Stimulated activated memory B cell treated with anti-CD40 and anti-IgM and Interleukin-4, amounts not matched to agents 10 μg/mL and 1 μg/mL and 100 μg/mL, for 72 hours (primary cell): ENCODE results near the gene AKR1C2.
"Not testable (repeated sequence)": the region's sequence is repeated elsewhere in the genome, so short reads cannot be mapped to it uniquely, and the experiment has no call there.

Experiments
- ATAC-seq: fragments of 150-1000 bp; cut with Tn5 transposase; 2 replicates; pipeline ENCODE4 v1.10.0; 2021
- H3K27ac Mint-ChIP-seq: one replicate; pipeline ENCODE4 v1.8.0; 2022; ENCODE audit warnings: mild to moderate bottlenecking, mixed read lengths
- H3K27me3 Mint-ChIP-seq: one replicate; pipeline ENCODE4 v1.8.0; 2022; ENCODE audit warnings: mixed read lengths
- H3K36me3 Mint-ChIP-seq: one replicate; pipeline ENCODE4 v1.8.0; 2022; ENCODE audit warnings: mixed read lengths
- H3K4me1 Mint-ChIP-seq: one replicate; pipeline ENCODE4 v1.8.0; 2022; ENCODE audit warnings: mixed read lengths
- H3K4me3 Mint-ChIP-seq: one replicate; pipeline ENCODE4 v1.8.0; 2022; ENCODE audit warnings: mild to moderate bottlenecking, moderate library complexity, mixed read lengths
- H3K9me3 Mint-ChIP-seq: one replicate; pipeline ENCODE4 v1.8.0; 2022; ENCODE audit warnings: mixed read lengths

The AKR1C2 gene

DNA sequence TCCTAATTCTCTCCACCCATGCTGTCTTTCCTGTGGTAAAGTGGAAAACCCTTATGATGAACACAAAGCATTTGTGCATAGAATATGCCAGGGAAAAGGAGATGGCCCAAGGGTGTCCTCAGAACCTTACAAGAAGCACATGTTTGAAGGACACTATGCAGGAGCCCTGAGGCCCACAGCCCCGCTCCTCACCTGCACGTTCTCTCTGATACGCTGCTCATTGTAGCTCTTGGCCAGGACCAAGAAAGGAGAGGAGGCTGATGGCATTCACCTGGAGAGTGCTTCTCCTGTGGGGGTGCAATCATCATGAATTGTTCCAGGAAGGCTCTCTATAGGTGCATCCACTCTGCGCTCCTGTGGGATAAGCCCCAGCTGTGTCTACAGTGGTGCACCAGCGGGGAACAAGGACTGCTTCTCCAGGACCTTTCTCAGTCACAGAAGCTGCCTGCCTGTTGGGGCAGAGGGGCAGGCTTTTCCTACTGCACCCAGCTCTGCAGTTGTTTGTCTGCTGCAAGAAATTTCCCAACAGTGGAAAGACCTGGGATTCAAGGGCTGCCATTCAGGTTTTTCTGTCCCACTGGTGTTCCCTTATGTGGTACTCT, 19.9 kb downstream of the AKR1C2 start:
- Mint-ChIP-seq H3K27ac (no peak overlapping the region), H3K4me3 (no peak overlapping the region), H3K4me1 (no peaks in the 10 kb centered on the region), H3K36me3 (no peaks in the 10 kb centered on the region), H3K9me3 (no peaks in the 10 kb centered on the region), H3K27me3 (peaks cover 20% of the 10 kb centered on the region)
- ATAC-seq: no peak

DNA sequence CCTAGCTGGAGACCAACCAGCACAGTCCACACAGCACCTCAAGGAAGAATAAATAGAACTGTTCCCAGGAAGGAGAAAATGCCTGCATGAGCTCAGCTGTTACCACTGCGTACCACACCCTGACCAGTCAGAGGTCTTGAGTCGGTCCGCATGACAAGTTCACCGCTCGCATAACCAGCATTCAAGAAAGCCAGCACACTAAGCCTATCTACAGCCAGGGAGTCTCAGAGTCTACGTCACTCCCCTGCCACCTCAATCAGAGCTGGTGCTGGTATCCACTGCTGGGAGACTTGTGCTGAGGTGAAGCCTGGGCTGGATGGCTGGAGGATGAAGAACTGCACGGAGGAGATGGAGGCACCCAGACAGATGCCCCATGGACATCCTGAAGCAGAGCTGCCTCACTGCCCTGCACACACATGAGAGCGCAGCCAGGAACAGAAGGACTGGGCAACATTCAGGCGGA, 20.9 kb downstream of the AKR1C2 start:
- no peak overlapping the region for H3K27ac Mint-ChIP-seq

DNA sequence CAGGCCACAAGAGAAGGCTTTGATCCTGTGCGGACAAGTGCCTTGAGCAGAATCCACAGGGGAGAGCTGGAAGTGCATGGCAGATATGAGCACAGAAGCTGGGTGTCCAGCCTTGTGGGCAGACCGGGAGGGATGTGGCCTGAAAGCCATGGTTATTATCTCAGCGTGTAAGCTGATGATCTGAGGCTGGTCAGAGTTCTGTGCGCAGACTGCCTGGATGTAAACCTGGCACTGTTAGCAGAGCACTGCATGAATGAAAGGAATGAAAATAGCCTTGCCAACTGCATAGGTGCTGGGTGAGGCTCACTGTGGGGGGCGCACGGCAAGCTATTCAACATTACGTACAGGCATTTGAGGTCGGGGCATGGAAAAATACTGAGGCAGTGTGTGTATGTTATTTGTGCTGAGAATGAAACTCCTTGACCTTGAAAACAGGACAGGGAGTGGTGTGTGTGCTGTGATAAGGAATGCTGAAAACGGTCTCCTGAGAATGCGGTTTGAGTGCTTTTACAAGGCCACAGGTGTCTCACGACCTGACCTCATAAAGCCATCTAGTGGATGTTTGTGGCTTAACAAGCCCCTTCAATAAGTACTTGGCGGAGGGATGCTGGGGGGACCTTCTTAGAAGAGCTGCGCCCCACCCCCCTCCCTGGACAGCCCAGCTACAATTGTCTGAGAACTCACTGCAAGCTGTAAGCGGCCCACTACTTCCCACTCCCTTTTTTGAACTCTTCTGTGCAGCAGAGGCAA, 21.8 kb downstream of the AKR1C2 start:
- no peaks in the 10 kb centered on the region for H3K9me3 Mint-ChIP-seq
- H3K4me3 Mint-ChIP-seq: no peak overlapping the region
- no peaks in the 10 kb centered on the region for H3K36me3 Mint-ChIP-seq
- H3K27ac Mint-ChIP-seq: no peak overlapping the region
- peaks cover 20% of the 10 kb centered on the region for H3K27me3 Mint-ChIP-seq
- H3K4me1 Mint-ChIP-seq: no peaks in the 10 kb centered on the region
- no peak for ATAC-seq

More for the DNA sequence above, 20.9 kb downstream of the AKR1C2 start:
- ATAC-seq: no peak
- no peaks in the 10 kb centered on the region for H3K36me3 Mint-ChIP-seq
- no peaks in the 10 kb centered on the region for H3K9me3 Mint-ChIP-seq
- no peak overlapping the region for H3K4me3 Mint-ChIP-seq
- peaks cover 20% of the 10 kb centered on the region for H3K27me3 Mint-ChIP-seq
- no peaks in the 10 kb centered on the region for H3K4me1 Mint-ChIP-seq

DNA sequence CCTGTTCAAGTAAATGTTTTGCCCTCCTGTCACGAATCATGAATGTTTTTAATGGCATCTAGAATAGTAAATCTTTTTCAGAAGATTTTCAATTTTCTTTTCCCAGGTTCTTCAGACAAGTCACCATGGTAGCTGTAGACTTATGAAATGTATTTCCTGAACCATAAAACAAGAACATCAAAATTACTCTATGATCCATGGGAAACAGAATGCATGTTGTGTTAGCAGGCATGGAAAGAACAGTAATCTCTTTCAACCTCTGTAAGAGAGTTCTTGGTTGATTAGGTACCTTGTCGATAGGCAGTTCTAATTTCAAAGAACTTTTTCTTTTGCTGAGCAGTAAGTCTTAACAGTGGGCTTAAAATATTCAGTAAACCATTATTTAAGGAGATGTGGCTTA, 22.9 kb downstream of the AKR1C2 start:
- Mint-ChIP-seq H3K4me1 (no peaks in the 10 kb centered on the region), H3K27ac (no peak overlapping the region), H3K9me3 (no peaks in the 10 kb centered on the region), H3K4me3 (no peak overlapping the region), H3K36me3 (no peaks in the 10 kb centered on the region), H3K27me3 (peaks cover 20% of the 10 kb centered on the region)
- ATAC-seq: no peak

DNA sequence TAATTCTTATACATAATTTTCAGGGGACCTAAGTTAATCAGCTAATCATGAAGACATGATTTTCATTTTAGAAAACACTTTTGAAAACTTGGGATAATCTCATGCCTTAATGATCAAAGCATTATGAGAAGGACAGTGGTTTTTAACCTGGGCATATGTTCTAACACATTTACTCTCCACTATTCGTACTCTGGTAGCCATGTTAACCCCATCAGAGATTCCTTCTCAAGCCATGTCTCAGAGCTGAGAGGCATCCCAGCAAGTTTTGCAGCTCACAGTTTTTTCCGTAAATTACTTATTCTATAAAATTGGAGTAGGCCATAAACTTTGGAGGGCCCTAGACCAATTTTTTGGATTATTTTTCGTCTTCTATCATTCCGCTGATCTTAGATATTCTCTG, 24.8 kb downstream of the AKR1C2 start:
- no peaks in the 10 kb centered on the region for H3K36me3 Mint-ChIP-seq
- peaks cover 20% of the 10 kb centered on the region for H3K27me3 Mint-ChIP-seq
- ATAC-seq: no peak
- no peak overlapping the region for H3K4me3 Mint-ChIP-seq
- H3K4me1 Mint-ChIP-seq: no peaks in the 10 kb centered on the region
- no peak overlapping the region for H3K27ac Mint-ChIP-seq
- H3K9me3 Mint-ChIP-seq: no peaks in the 10 kb centered on the region

DNA sequence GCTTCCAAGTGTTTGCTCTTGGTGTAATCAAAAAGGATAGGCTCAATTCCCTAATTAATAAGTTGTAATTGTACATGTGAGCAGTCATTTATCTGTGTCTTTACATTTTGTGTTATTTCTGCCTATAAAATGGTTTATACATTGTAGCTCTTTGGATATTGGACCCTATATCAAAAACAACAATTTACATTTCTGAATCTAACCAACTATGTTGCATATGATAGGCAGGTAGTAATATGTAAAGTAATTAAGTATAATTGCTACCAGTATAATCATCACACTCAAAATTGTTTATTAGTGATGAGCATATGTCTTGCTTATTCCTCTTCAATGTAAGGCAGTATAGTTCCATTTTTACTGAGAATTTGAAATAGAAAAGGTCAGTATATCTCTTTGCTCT, 26.6 kb downstream of the AKR1C2 start:
- ATAC-seq: no peak
- Mint-ChIP-seq H3K27me3 (peaks cover 9% of the 10 kb centered on the region), H3K27ac (no peak overlapping the region), H3K4me3 (no peak overlapping the region), H3K36me3 (no peaks in the 10 kb centered on the region), H3K4me1 (no peaks in the 10 kb centered on the region), H3K9me3 (no peaks in the 10 kb centered on the region)

DNA sequence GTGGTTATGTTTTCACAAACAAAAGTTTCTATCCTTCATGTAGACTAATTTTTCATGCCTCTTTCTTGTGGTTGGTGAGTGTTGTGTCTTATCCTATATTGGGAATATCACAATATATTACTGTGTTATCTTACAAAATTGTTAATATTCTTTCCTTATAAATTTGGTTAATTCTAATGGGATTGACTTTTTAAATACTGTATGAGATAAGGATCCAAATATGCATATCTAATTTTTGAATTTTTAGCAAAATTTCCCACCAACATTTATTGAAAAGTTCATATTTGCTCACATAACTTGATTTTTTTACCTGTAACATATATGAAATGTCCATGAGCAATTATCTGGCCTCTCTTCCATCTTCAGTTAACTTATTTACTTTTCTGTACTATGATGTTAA, 29.3 kb downstream of the AKR1C2 start:
- H3K9me3 Mint-ChIP-seq, H3K36me3 Mint-ChIP-seq, H3K4me1 Mint-ChIP-seq, H3K27me3 Mint-ChIP-seq, H3K27ac Mint-ChIP-seq, ATAC-seq, H3K4me3 Mint-ChIP-seq: not testable (repeated sequence)

DNA sequence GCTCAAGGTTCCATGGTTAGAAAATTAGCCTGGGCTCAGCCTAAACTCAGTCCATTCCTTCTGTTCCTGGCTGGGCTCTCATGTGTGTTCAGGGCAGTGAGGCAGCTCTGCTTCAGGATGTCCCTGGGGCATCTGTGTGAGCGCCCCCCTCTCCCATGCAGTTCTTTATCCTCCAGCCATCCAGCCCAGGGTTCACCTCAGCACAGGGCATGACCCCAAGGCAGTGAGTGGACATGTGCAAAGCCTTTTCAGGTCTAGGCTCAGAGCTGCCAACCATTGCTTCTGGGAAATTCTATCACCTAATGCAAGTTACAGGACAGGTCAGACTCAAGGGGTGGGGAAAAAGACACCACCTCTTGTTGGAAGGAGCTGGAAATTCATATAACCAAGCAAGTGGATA, 30.4 kb downstream of the AKR1C2 start:
- not testable (repeated sequence) for H3K9me3 Mint-ChIP-seq, H3K4me3 Mint-ChIP-seq, ATAC-seq, H3K36me3 Mint-ChIP-seq, H3K4me1 Mint-ChIP-seq, H3K27me3 Mint-ChIP-seq, H3K27ac Mint-ChIP-seq

DNA sequence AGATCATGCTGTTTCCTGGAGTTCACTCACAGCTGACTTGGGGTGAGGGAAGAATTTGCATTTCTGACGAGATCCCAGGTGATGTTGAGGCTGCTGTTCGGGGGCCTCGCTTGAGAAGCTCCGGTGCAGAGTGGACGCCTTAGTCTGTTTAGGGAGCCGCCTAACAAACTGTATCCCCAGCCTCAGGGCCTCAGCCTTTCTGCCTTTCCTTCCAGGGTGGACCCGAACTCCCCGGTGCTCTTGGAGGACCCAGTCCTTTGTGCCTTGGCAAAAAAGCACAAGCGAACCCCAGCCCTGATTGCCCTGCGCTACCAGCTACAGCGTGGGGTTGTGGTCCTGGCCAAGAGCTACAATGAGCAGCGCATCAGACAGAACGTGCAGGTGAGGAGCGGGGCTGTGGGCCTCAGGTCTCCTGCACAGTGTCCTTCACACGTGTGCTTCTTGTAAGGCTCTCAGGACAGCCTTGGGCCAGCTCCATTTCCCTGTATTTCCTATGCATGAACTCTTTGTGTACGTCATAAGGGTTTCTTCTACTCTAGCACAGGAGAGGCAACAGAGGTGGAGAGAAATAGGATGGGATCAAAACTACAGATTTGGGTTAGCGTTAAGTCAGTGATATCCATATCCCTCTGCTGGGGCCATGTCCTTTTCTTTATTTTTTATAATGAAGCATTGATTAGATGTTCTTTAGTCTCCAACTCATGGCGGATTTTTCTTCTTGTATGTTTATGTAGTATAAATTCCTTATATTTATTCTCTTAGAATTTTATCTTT, 31.1 kb downstream of the AKR1C2 start:
- not testable (repeated sequence) for H3K4me3 Mint-ChIP-seq, H3K4me1 Mint-ChIP-seq, H3K27me3 Mint-ChIP-seq, H3K9me3 Mint-ChIP-seq, H3K36me3 Mint-ChIP-seq, H3K27ac Mint-ChIP-seq
- peak; percentile 58 for ATAC-seq

DNA sequence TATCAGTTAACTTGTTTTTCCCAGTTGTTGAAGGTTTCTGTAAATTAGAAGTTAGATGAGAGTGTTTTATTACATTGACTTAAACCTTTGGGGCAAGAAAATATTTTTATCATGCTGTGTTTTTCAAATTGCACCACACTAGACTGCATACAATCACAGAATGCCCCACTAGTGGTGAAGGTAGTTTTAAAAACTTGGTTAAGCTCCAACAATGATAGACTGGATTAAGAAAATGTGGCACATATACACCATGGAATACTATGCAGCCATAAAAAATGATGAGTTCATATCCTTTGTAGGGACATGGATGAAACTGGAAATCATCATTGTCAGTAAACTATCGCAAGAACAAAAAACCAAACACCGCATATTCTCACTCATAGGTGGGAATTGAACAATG, 33.3 kb downstream of the AKR1C2 start:
- H3K27ac Mint-ChIP-seq, H3K4me3 Mint-ChIP-seq, H3K36me3 Mint-ChIP-seq, H3K9me3 Mint-ChIP-seq, H3K27me3 Mint-ChIP-seq, ATAC-seq, H3K4me1 Mint-ChIP-seq: not testable (repeated sequence)

DNA sequence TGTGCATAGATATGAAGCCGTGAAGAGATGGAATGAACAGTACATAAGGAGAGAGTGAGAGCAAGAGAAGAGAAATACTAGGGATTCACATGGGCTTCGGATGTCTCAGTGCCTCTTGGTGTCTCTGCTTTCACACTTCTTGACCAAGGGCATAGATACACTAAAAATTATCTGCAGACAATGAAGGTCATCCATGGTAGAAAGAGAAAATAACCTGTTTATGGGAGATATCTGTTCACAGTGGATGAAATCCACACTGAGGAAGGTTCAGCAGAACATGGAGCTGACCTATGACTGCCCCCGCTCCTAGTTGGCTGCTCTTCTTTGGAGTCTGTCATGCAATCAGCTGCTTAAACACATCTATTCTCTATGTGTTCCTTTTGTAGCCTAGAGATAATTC, 34.4 kb downstream of the AKR1C2 start:
- H3K4me3 Mint-ChIP-seq, H3K4me1 Mint-ChIP-seq, H3K9me3 Mint-ChIP-seq, H3K27me3 Mint-ChIP-seq, H3K36me3 Mint-ChIP-seq, ATAC-seq, H3K27ac Mint-ChIP-seq: not testable (repeated sequence)

DNA sequence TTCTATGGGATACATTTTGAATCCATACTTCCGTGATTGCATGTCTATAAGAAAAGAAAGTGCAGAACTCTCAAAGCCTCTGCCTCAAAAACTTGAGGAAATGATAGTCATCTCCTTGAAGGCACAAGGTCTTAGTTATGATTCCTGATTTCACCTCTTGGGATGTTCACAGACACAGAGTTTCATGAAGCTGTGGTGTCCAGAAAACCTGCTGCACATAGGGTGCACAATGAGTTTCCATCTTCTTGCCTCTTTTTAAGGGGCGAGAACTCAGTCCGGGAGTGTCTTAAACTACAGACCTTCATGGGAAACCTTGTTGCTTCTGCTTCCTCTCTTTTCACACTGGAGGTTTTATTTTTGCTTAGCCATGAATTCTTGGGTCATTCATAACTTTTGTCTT, 36.5 kb downstream of the AKR1C2 start:
- ATAC-seq, H3K36me3 Mint-ChIP-seq, H3K9me3 Mint-ChIP-seq, H3K27me3 Mint-ChIP-seq, H3K4me3 Mint-ChIP-seq, H3K27ac Mint-ChIP-seq, H3K4me1 Mint-ChIP-seq: not testable (repeated sequence)

DNA sequence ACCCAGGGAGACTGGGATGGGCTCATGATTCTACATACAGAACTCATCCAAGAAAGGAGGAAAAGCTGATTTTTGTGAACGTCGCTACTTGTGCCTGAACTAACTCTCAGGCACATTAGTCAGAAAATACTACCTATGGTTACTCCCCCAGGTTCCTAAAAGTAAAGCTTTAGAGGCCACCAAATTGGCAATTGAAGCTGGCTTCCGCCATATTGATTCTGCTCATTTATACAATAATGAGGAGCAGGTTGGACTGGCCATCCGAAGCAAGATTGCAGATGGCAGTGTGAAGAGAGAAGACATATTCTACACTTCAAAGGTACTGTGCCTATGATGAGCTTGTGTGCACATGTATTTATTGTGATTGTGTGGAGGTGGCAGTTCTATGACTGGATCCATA, 37.9 kb downstream of the AKR1C2 start:
- H3K36me3 Mint-ChIP-seq, H3K27ac Mint-ChIP-seq, H3K4me1 Mint-ChIP-seq, H3K4me3 Mint-ChIP-seq, H3K27me3 Mint-ChIP-seq, ATAC-seq, H3K9me3 Mint-ChIP-seq: not testable (repeated sequence)

DNA sequence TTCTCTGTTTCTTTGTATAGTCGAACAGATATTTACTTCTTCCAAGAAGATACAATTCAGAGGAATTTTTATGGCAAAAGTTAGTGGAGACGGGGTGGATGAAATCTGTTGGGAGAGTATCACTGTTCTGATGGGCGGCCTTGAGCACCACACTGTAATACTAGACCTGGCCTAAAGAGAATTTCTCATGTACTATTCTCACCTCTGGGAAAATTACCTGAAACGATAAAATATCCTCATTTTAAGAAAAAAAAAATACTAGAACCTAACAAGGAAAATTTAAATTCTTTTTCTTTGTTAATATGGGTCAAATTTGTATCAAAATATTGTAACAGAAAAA, 39.9 kb downstream of the AKR1C2 start:
- not testable (repeated sequence) for H3K9me3 Mint-ChIP-seq, H3K27me3 Mint-ChIP-seq, H3K36me3 Mint-ChIP-seq, H3K27ac Mint-ChIP-seq, ATAC-seq, H3K4me3 Mint-ChIP-seq, H3K4me1 Mint-ChIP-seq

DNA sequence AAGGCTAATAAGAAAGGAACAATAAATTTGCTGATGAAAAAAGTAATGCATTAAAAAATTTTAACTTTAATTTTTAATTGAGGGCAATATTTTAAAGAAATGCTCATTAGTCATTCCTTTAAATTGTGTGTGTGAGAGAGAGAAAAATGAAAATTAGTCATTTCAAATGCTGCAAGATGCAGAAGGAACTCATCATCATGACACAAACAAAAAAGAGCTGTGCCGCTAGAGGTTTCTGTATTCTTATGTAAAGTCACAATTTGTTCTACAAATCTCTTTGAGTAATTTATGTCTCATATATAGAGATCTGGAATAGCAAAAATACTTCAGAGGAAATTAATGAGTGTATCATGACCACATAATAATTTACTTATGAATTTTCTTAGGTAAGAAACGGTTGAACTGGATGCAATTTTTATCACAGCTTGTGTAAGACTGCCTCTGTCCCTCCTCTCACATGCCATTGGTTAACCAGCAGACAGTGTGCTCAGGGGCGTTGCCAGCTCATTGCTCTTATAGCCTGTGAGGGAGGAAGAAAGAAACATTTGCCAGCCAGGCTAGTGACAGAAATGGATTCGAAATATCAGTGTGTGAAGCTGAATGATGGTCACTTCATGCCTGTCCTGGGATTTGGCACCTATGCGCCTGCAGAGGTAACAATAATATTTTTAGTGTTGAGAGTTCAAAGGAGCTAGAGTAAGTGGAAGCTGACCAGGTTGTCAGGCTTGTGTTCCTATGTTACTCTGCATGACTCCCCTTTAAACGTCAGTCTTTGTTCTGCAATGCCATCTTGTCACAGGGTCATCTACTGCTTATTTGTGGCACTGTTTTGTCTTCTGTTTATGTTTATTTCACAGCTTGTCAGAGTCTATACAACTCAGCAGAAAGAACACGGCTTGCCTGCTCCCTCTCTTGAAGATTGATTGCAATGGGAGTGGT, 40.5 kb downstream of the AKR1C2 start, which contains the start of gene AKR1C1:
Gene AKR1C1 (plus strand): TSS at position 540 of the 939 bp plus-strand sequence. CDS start 30 bp downstream, at position 570.
- not testable (repeated sequence) for H3K9me3 Mint-ChIP-seq, H3K36me3 Mint-ChIP-seq, H3K4me3 Mint-ChIP-seq, H3K27ac Mint-ChIP-seq, ATAC-seq, H3K27me3 Mint-ChIP-seq, H3K4me1 Mint-ChIP-seq
